ENCODE data around the gene ATE1. TPM values are rescaled to one million over a fixed set of nuclear protein-coding genes. Genes with fewer than 3 reads are reported as not detected.
A peak's percentile ranks its signal among the peaks of the same experiment; 100 is the strongest.

Gene ATE1
- total and polyA plus RNA-seq, 4 experiments from 2014 or later: 24.5 to 36.6 (median 25.6) TPM

GRCh38 chr10:121813857-121814256 lies 114.0 kb downstream of the ATE1 start:
- no peaks in the 10 kb centered on the region for H3K36me3 ChIP-seq (ENCODE audit: insufficient read depth, low read length)
- H3K36me3 Mint-ChIP-seq: peaks cover 8 to 13% of the 10 kb centered on the region in 2 donors
- no peak overlapping the region for H3K4me3 ChIP-seq (ENCODE audit: low read length in 2 of 2)
- DNase-seq: no peak
- ChIA-PET CTCF (ENCODE audit: partially characterized antibody) (interaction anchor here (1.9 kb wide), 1 partner anchor 10 kb away, joined by 10 read pairs; no protein-coding TSS in a partner anchor), POLR2A (ENCODE audit: partially characterized antibody) (no interaction called here)
- no peaks in the 10 kb centered on the region for H3K9me3 ChIP-seq (ENCODE audit: control insufficient read depth in 1 of 2, low read length in 2 of 2)
- H3K4me1 Mint-ChIP-seq: peaks cover 0 to 2% (median under 1%) of the 10 kb centered on the region in 4 donors
- H3K27ac Mint-ChIP-seq: no peak overlapping the region
- no peaks in the 10 kb centered on the region for H3K27me3 ChIP-seq (ENCODE audit: insufficient read depth, low read length)
- H3K9me3 Mint-ChIP-seq: peaks cover 0 to 2% (median 0%) of the 10 kb centered on the region in 8 donors
- H3K4me3 Mint-ChIP-seq: no peak overlapping the region
- H3K4me1 ChIP-seq (ENCODE audit: insufficient read depth, low read length): no peaks in the 10 kb centered on the region
- no peaks in the 10 kb centered on the region for H3K27me3 Mint-ChIP-seq
- H3K27ac ChIP-seq (ENCODE audit: low read depth, low read length): no peak overlapping the region
- intact Hi-C loops (cut with micrococcal nuclease): no loop called here

DNA sequence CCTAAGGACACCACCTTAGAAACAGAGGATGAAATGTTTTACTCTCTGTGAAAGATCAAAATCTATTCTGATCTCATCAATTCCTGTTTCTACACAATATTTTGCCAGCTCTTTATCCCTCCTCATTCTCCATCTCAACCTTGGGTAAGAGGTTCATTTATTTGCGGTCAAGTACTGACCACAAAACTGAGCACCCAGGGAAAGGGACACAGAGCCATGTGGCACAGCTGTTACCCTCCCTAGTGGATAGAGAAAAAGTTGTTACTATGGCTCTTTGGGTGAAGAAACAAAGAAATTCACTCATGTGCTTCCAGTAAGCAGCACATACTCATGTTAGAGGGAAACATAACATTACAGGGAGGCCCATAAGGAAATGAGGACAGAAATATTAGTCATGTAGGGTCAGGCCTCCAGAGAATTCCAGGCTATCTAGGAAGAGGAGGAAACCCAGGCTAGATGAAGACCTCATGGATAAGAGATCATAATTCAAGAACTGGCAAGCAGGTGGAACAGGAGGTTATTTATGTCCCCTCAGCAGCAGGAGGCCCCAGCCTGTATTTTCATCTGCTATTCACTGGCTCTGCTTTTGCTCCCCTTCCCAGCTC lies 114.5 kb downstream of the ATE1 start:
- intact Hi-C loops (cut with micrococcal nuclease): no loop called here
- Mint-ChIP-seq H3K27ac (no peak overlapping the region), H3K4me1 (peaks cover 0 to 2% (median under 1%) of the 10 kb centered on the region in 4 donors), H3K9me3 (peaks cover 0 to 2% (median 0%) of the 10 kb centered on the region in 8 donors), H3K36me3 (peaks cover 8 to 11% of the 10 kb centered on the region in 2 donors), H3K27me3 (no peaks in the 10 kb centered on the region), H3K4me3 (no peak overlapping the region)
- no peaks in the 10 kb centered on the region for H3K36me3 ChIP-seq (ENCODE audit: insufficient read depth, low read length)
- DNase-seq: no peak
- no peaks in the 10 kb centered on the region for H3K27me3 ChIP-seq (ENCODE audit: insufficient read depth, low read length)
- H3K4me3 ChIP-seq (ENCODE audit: low read length in 2 of 2): no peak overlapping the region
- H3K9me3 ChIP-seq (ENCODE audit: control insufficient read depth in 1 of 2, low read length in 2 of 2): no peaks in the 10 kb centered on the region
- CTCF ChIA-PET (ENCODE audit: partially characterized antibody): no interaction called here
- POLR2A ChIA-PET (ENCODE audit: partially characterized antibody): no interaction called here
- no peak overlapping the region for H3K27ac ChIP-seq (ENCODE audit: low read depth, low read length)
- no peaks in the 10 kb centered on the region for H3K4me1 ChIP-seq (ENCODE audit: insufficient read depth, low read length)

DNA sequence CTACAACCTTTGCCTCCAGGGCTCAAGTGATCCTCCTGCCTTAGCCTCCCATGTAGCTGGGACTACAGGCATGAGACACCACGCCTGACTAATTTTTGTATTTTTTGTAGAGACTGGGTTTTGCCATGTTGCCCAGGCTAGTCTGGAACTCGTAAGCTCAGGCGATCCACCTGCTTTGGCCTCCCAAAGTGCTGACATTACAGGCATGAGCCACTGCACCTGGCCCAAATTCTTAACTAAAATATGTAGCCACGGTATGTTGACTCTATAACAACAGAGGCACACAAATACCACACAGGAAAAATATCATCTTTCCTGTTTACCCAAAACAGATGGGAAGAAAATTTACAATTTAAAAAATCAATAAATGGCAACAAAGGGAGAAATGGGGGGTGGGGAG lies 115.8 kb downstream of the ATE1 start:
- Mint-ChIP-seq H3K36me3 (peaks cover 14 to 17% of the 10 kb centered on the region in 2 donors), H3K9me3 (peaks cover 0 to 2% (median 0%) of the 10 kb centered on the region in 8 donors), H3K27ac (no peak overlapping the region), H3K27me3 (no peaks in the 10 kb centered on the region), H3K4me3 (peak overlapping the region in 1 of 8 donors; percentile 31), H3K4me1 (peaks cover 0 to 2% (median under 1%) of the 10 kb centered on the region in 4 donors)
- POLR2A ChIA-PET (ENCODE audit: partially characterized antibody): no interaction called here
- CTCF ChIA-PET (ENCODE audit: partially characterized antibody): interaction anchor here (0.7 to 1.0 kb wide), 2 partner anchors 12 to 370 kb away, joined by 3 to 4 read pairs; no protein-coding TSS in a partner anchor
- Histone ChIP-seq H3K27me3 (ENCODE audit: insufficient read depth, low read length) (no peaks in the 10 kb centered on the region), H3K4me1 (ENCODE audit: insufficient read depth, low read length) (no peaks in the 10 kb centered on the region), H3K4me3 (ENCODE audit: low read length in 2 of 2) (no peak overlapping the region), H3K9me3 (ENCODE audit: control insufficient read depth in 1 of 2, low read length in 2 of 2) (no peaks in the 10 kb centered on the region), H3K36me3 (ENCODE audit: insufficient read depth, low read length) (no peaks in the 10 kb centered on the region), H3K27ac (ENCODE audit: low read depth, low read length) (no peak overlapping the region)
- intact Hi-C loops (cut with micrococcal nuclease): no loop called here
- no peak for DNase-seq

DNA sequence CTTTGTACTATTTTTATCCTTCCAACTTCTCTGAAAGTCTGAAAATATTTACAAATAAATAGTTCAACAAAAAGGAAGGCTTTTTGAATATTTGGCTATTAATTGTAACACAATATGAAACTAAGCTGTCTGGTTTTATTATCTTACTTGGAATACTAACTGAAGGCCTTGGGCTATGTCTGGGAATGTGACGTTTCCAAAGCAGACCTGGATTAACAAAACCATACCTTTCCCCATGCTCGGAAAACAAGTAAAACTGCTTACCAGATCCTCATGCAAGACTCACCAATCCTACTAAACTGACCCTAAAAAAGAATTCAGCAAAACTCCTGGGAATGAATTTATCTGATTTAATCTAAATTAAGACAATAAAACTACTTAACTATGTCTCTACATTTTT lies 116.4 kb downstream of the ATE1 start:
- no peaks in the 10 kb centered on the region for H3K9me3 ChIP-seq (ENCODE audit: control insufficient read depth in 1 of 2, low read length in 2 of 2)
- CTCF ChIA-PET (ENCODE audit: partially characterized antibody): no interaction called here
- DNase-seq: no peak

GRCh38 chr10:121808835-121809234 lies 119.0 kb downstream of the ATE1 start:
- Mint-ChIP-seq H3K27ac (no peak overlapping the region), H3K4me3 (no peak overlapping the region), H3K9me3 (no peaks in the 10 kb centered on the region), H3K36me3 (peaks cover 18 to 19% of the 10 kb centered on the region in 2 donors), H3K27me3 (no peaks in the 10 kb centered on the region), H3K4me1 (peaks cover 0 to 2% (median under 1%) of the 10 kb centered on the region in 4 donors)
- ChIA-PET POLR2A (ENCODE audit: partially characterized antibody) (no interaction called here), CTCF (ENCODE audit: partially characterized antibody) (no interaction called here)
- Histone ChIP-seq H3K27me3 (ENCODE audit: insufficient read depth, low read length) (no peaks in the 10 kb centered on the region), H3K4me1 (ENCODE audit: insufficient read depth, low read length) (no peaks in the 10 kb centered on the region), H3K4me3 (ENCODE audit: low read length in 2 of 2) (no peak overlapping the region), H3K9me3 (ENCODE audit: control insufficient read depth in 1 of 2, low read length in 2 of 2) (no peaks in the 10 kb centered on the region), H3K36me3 (ENCODE audit: insufficient read depth, low read length) (no peaks in the 10 kb centered on the region), H3K27ac (ENCODE audit: low read depth, low read length) (no peak overlapping the region)
- intact Hi-C loops (cut with micrococcal nuclease): loop anchor here (2.0 kb wide), 1 partner anchor 64 kb away; no protein-coding TSS in a partner anchor
- no peak for DNase-seq

More for the DNA sequence above, 116.4 kb downstream of the ATE1 start:
- no peak overlapping the region for H3K27ac Mint-ChIP-seq
- Histone ChIP-seq H3K36me3 (ENCODE audit: insufficient read depth, low read length) (no peaks in the 10 kb centered on the region), H3K4me1 (ENCODE audit: insufficient read depth, low read length) (no peaks in the 10 kb centered on the region), H3K27me3 (ENCODE audit: insufficient read depth, low read length) (no peaks in the 10 kb centered on the region), H3K27ac (ENCODE audit: low read depth, low read length) (no peak overlapping the region), H3K4me3 (ENCODE audit: low read length in 2 of 2) (no peak overlapping the region)
- H3K27me3 Mint-ChIP-seq: no peaks in the 10 kb centered on the region
- H3K4me3 Mint-ChIP-seq: no peak overlapping the region
- peaks cover 0 to under 1% (median 0%) of the 10 kb centered on the region in 8 donors for H3K9me3 Mint-ChIP-seq
- peaks cover 0 to 2% (median under 1%) of the 10 kb centered on the region in 4 donors for H3K4me1 Mint-ChIP-seq
- POLR2A ChIA-PET (ENCODE audit: partially characterized antibody): no interaction called here
- intact Hi-C loops (cut with micrococcal nuclease): no loop called here
- peaks cover 19 to 20% of the 10 kb centered on the region in 2 donors for H3K36me3 Mint-ChIP-seq

DNA sequence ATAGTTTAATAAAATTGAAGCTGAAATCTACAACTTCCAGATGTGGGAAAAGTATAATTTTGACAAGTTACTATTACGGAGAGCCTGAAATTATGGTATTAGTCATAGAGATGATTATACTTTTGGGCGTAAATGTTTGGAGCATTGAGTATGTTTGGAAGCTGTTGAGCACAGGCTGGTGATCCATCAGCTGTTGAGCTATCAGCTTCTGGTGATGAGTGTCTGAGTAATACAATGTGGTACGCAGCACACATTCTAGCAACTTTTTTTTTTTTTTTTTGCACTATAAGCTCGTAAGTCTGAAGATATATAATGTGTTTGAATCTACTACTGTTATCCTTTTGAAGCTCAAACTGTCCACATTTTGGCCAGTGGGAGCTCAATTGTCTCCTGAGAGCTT lies 123.4 kb downstream of the ATE1 start:
- intact Hi-C loops (cut with micrococcal nuclease): no loop called here
- Mint-ChIP-seq H3K4me3 (no peak overlapping the region), H3K9me3 (no peaks in the 10 kb centered on the region), H3K27ac (no peak overlapping the region), H3K27me3 (no peaks in the 10 kb centered on the region), H3K4me1 (peaks cover 0 to 4% (median 0%) of the 10 kb centered on the region in 4 donors), H3K36me3 (peaks cover 12 to 26% of the 10 kb centered on the region in 2 donors)
- Histone ChIP-seq H3K27me3 (ENCODE audit: insufficient read depth, low read length) (no peaks in the 10 kb centered on the region), H3K9me3 (ENCODE audit: control insufficient read depth in 1 of 2, low read length in 2 of 2) (no peaks in the 10 kb centered on the region), H3K36me3 (ENCODE audit: insufficient read depth, low read length) (no peaks in the 10 kb centered on the region), H3K4me1 (ENCODE audit: insufficient read depth, low read length) (no peaks in the 10 kb centered on the region), H3K4me3 (ENCODE audit: low read length in 2 of 2) (no peak overlapping the region), H3K27ac (ENCODE audit: low read depth, low read length) (no peak overlapping the region)
- POLR2A ChIA-PET (ENCODE audit: partially characterized antibody): no interaction called here
- no peak for DNase-seq
- CTCF ChIA-PET (ENCODE audit: partially characterized antibody): interaction anchor here (1.1 to 2.4 kb wide), 2 partner anchors 10 to 20 kb away, joined by 3 to 13 read pairs; no protein-coding TSS in a partner anchor

DNA sequence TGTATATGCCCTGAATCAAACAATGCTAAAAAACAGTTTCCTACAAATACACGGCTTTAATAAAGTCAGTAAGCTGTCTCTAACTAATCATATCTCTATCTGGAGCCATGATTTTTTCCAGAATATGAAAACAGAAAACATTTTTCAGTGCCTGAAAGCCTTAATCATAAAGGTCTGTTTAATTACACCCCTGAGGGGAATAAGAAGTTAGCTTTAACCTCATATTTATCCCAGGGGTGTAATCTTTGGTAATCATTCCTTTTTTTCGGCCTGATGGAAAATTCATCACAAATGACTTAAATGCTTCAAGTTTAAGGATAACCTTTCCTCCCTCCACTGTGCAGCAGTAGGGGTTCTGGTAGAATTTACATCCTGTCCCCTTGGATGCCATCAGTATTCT lies 124.2 kb downstream of the ATE1 start:
- POLR2A ChIA-PET (ENCODE audit: partially characterized antibody): no interaction called here
- H3K27me3 Mint-ChIP-seq: no peaks in the 10 kb centered on the region
- peaks cover 14 to 32% of the 10 kb centered on the region in 2 donors for H3K36me3 Mint-ChIP-seq
- no peaks in the 10 kb centered on the region for H3K4me1 ChIP-seq (ENCODE audit: insufficient read depth, low read length)
- no peaks in the 10 kb centered on the region for H3K9me3 ChIP-seq (ENCODE audit: control insufficient read depth in 1 of 2, low read length in 2 of 2)
- intact Hi-C loops (cut with micrococcal nuclease): no loop called here
- no peaks in the 10 kb centered on the region for H3K36me3 ChIP-seq (ENCODE audit: insufficient read depth, low read length)
- H3K9me3 Mint-ChIP-seq: no peaks in the 10 kb centered on the region
- CTCF ChIA-PET (ENCODE audit: partially characterized antibody): interaction anchor here (0.7 kb wide), 1 partner anchor 22 kb away, joined by 3 read pairs; no protein-coding TSS in a partner anchor
- no peak overlapping the region for H3K4me3 Mint-ChIP-seq
- H3K4me3 ChIP-seq (ENCODE audit: low read length in 2 of 2): no peak overlapping the region
- no peak overlapping the region for H3K27ac Mint-ChIP-seq
- no peak overlapping the region for H3K27ac ChIP-seq (ENCODE audit: low read depth, low read length)
- no peaks in the 10 kb centered on the region for H3K27me3 ChIP-seq (ENCODE audit: insufficient read depth, low read length)
- peaks cover 0 to 4% (median 0%) of the 10 kb centered on the region in 4 donors for H3K4me1 Mint-ChIP-seq
- DNase-seq: no peak

Data from CD4-positive, alpha-beta memory T cell (primary cell).